GM12891 (cell line): ENCODE results near the gene IL17RD.

Experiments
- DNase-seq: peaks from one replicate; pipeline ENCODE4 v3.0.0; 2011; ENCODE audit warnings: low spot score; ENCODE audit not compliant: insufficient read length
- FAIRE-seq: peaks from 2 replicates; lab custom pipeline; 2011; peaks lifted over from hg19 to GRCh38; lab: Jason Lieb, UNC
- PAX5 ChIP-seq: IDR thresholded peaks from 2 replicates; pipeline ENCODE4 v1.6.1; 2011; ENCODE audit warnings: low read length, moderate library complexity, mild to moderate bottlenecking; ENCODE audit not compliant: insufficient read depth, severe bottlenecking
- POLR2A ChIP-seq: IDR thresholded peaks from 2 replicates; pipeline ENCODE4 v1.6.1; 2011; ENCODE audit warnings: low read depth, low read length, control low read depth
- POLR2AphosphoS5 ChIP-seq: IDR thresholded peaks from 2 replicates; pipeline ENCODE4 v1.6.1; 2011; ENCODE audit warnings: low read depth, low read length, control low read depth
- POU2F2 ChIP-seq: IDR thresholded peaks from 2 replicates; pipeline ENCODE4 v1.6.1; 2011; ENCODE audit warnings: low read depth, mild to moderate bottlenecking, control low read depth, low read length, moderate library complexity
- SPI1 ChIP-seq: IDR thresholded peaks from 2 replicates; pipeline ENCODE4 v1.6.1; 2011; ENCODE audit warnings: low read depth, low read length, control low read depth
- TAF1 ChIP-seq: IDR thresholded peaks from 2 replicates; pipeline ENCODE4 v1.6.1; 2011; ENCODE audit warnings: low read depth, low read length, control low read depth

IL17RD gene

DNA sequence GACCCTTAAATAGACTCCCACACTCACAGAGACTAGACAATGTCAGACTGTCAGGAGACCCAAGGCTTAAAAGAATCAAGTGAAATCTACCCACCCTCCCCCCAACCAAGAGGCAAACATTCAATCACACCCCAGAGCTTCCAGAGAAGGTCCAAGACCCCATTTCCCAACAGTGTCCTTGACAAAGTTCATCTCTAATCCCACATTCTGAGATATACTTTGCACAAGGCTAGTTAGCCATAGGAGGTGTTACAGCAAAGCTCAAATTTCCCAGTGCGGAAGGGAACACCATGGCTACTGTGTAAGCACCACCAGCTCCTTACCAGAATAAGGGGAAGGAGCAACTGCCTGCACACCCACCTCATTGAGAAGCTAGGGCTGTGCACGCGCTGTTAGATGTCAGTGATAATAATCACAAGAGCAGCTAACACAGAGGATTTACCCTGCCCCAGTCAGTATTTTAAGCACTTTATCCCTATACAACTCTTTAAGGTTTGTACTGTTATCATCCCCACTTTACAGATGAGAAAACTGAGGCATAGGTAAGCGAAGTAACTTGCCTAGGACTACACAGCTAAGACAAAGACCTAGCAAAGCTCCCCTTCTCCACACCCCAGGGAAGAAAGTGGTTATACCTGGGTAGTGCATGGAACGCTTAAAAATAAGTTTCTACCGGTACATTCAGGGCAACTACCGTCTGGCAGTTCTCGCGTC lies 87.4 kb downstream of the IL17RD start:
- TF ChIP-seq PAX5: no peak
- TF ChIP-seq SPI1: no peak
- TF ChIP-seq POLR2A: no peak
- TF ChIP-seq TAF1: no peak
- no peak for TF ChIP-seq POLR2AphosphoS5
- no peak for TF ChIP-seq POU2F2
- DNase-seq (no peak), FAIRE-seq (no peak)

DNA sequence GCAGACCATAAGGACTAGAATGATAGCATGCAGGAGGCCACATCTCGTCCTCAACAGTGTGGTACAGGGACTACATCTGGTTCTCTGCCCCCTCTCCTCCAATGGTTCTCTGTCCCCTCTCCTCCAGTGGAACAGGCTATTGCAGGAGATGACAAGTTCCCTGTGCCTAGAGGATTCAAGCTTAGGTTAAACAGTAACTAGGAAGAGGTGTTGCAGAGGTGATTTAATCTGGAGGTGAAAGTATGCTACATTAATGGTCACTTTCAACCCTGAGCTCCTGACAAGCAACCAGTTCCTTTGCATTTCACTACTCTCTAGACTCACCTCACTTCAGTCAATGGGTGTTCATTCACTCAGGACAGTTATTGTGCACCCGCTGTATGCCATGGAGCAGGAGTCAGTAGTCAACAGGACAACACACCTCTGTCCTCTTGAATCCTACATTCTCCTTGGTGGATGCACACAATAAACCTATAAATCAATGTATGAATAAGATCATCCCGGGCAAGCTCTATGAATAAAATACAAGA lies 88.7 kb downstream of the IL17RD start:
- DNase-seq (no peak), FAIRE-seq (no peak)
- no peak for TF ChIP-seq PAX5

DNA sequence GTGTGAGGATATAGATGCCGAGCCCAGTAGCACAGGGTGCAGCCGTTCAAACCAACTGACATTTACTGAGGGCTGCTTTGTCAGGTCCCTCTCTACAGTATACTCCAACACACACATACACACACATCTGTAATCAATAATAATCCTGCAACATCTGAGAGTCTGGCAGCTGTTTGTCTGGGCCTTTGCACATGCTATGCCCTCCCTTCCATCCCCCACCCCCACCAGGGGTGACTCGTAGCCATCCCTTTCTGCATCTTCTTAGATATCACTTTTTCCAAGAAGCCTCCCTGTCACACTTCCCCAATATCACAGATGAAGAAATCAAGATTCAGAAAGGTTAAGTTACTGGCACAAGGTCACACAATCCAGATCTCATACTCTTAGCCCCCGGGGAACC lies 91.0 kb downstream of the IL17RD start:
- no peak for FAIRE-seq
- DNase-seq: no peak
- TF ChIP-seq TAF1 (no peak), PAX5 (no peak), POLR2A (no peak), SPI1 (no peak), POU2F2 (no peak), POLR2AphosphoS5 (no peak)

DNA sequence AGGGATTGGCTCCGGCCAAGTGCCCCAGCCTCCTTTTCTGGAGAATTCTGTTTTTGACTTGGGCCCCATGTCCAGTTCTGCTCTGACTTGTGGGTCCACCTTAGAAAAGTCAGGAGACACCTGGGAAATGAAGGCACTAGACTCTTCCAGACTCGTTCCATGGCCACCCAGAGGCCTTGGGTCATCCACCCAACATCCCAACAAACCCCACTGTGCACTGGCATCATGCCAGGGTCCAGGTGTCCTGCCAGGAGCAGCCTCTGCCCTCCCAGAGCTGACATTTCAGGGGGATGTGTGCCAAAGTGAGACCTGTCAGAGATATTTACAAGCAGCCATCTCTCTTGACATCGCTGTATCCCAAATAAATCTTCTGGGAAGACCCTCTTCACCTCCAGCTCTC lies 91.5 kb downstream of the IL17RD start:
- DNase-seq: no peak
- TF ChIP-seq POLR2AphosphoS5 (no peak), SPI1 (no peak), PAX5 (no peak), POU2F2 (no peak), TAF1 (no peak), POLR2A (no peak)
- FAIRE-seq: no peak

DNA sequence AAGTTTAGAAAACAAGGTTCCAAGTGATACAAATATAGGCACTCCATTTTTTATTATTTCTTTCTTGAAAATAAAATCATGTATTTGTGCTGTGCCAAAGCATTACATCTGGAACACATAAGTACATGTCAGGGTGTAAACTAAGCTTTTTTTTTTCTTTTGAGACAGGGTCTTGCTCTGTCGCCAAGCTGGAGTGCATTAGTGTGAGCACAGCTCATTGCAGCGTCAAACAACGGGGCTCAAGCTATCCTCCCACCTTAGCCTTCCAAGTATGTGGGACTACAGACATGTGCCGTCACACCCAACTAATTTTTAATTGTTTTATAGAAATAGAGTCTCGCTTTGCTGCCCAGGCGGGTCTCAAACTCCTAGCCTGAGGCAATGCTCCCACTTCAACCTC lies 95.7 kb downstream of the IL17RD start:
- DNase-seq: no peak
- no peak for FAIRE-seq
- no peak for TF ChIP-seq POU2F2
- no peak for TF ChIP-seq SPI1
- no peak for TF ChIP-seq POLR2AphosphoS5
- no peak for TF ChIP-seq TAF1
- no peak for TF ChIP-seq PAX5
- TF ChIP-seq POLR2A: no peak

DNA sequence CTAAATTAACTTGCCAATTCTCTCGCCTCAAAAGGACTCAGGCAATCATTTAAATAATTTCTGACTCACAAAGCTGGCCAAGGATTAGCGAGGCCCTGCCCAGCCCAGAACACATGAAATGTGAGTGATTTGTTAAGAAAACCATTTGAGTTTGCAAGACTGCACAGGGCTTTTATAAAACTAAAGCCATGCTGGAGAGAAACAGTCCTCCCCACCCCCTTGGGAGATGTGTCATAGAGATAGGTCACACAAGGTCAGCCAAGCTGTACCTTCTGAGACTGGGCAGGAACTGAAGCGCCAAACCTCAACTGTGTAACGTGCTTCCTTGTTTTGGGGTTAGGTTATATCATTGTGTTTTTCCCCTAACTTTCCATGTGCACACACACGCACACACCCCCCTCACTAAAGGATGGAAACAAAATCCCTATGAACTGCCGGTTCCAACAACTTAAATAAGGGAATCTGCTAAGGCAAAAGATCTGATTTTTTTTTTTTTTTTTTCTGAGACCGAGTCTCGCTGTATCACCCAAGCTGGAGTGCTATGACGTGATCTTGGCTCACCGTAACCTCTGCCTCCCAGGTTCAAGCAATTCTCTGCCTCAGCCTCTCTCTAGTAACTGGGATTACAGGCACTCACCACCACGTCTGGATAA lies 96.6 kb downstream of the IL17RD start:
- peak; percentile 99 for FAIRE-seq
- TF ChIP-seq POU2F2 (peak; percentile 79), SPI1 (peak; percentile 75), POLR2AphosphoS5 (no peak), PAX5 (peak; percentile 96), POLR2A (no peak), TAF1 (no peak)
- DNase-seq: peak; percentile 62

DNA sequence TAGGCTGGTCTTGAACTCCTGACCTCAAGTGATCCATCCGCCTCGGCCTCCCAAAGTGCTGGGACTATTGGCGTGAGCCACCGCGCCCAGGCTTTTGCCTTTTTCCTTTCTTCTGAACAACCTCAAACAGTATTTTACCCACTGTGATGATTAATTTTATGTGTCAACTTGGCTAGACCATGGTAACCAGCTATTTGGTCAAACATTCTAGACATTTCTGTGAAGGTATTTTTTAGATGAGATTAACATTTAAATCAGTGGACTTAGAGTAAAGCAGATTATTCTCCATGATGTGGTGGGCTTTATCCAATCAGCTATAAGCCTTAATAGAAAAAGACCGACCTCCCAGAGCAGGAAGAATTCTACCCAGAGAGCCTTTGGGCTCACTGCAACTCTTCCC lies 98.7 kb downstream of the IL17RD start:
- TF ChIP-seq PAX5 (no peak), SPI1 (no peak), POLR2A (no peak)
- FAIRE-seq: no peak
- no peak for DNase-seq

DNA sequence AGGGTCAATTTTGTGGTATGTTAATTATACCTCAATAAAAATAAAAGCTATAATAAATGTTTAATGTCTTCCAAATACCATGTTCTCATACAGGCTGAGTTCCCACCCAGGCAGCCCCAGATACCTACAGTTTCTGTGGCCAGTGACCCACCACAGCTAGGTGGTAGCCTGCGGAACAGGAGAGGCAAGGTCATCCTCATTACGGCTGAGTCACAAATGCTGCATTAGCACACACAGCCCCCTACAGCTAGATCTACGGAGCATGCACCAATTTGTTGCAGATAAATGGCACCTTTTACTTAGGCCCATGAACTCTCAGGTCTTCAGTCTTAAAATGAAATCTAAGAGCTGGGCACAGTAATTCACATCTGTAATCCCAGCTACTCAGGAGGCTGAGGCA lies 99.6 kb downstream of the IL17RD start:
- DNase-seq (no peak), FAIRE-seq (no peak)
- no peak for TF ChIP-seq POLR2A

DNA sequence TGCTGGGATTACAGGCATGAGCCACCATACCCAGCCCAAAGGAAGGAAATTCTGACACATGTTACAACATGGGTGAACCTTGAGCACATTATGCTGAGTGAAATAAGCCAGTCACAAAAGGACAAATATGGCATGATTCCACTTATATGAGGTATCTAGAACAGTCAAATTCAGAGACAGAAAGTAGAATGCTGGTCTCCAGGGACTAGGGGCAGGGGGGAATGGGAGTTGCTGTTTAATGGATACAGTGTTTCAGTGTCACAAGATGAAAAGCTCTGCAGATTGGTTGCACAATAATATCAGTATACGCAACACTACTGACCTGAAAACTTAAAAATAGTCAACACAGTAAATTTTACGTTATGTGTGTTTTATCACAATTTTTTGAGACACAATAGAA lies 100.6 kb downstream of the IL17RD start:
- no peak for TF ChIP-seq SPI1
- TF ChIP-seq PAX5: no peak
- no peak for TF ChIP-seq POLR2A
- no peak for TF ChIP-seq TAF1
- FAIRE-seq (no peak), DNase-seq (no peak)

DNA sequence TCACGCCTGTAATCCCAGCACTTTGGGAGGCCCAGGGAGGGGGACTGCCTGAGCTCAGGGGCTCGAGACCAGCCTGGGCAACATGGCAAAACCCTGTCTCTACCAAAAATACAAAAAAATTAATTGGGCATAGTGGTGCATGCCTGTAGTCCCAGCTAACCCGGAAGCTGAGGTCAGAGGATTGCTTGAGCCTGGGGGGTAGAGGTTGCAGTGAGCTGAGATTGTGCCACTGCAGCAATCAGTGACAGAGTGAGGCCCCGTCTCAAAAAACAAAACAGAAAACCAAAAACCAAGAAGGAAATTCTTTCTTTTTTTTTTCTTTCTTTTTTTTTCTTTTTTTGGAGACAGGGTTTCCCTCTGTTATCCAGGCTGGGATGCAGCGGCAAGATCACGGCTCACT lies 101.2 kb downstream of the IL17RD start:
- DNase-seq (no peak), FAIRE-seq (no peak)
- TF ChIP-seq POLR2AphosphoS5 (no peak), POU2F2 (no peak), TAF1 (no peak), SPI1 (no peak), POLR2A (no peak), PAX5 (no peak)
